Upper lobe of left lung (tissue), 4 donors: ENCODE measurements around the gene STAP2.

ENCODE experiments used
- CTCF ChIP-seq, 6 experiments: fragments of 450-650 bp in 4 of 6; fragments of 200-600 bp in 2 of 6; sonication (generic) in 2 of 6; IDR thresholded peaks; one replicate each; pipeline ENCODE4 v1.5.1; 2016 to 2019; ENCODE audit warnings: antibody characterized with exemption in 6 of 6
- EP300 ChIP-seq, 4 donors: sonication (generic); formaldehyde crosslinking; IDR thresholded peaks; one replicate each; pipeline ENCODE4 v1.5.1; 2017; ENCODE audit warnings: antibody characterized with exemption in 4 of 4, control low read depth in 2 of 4

GRCh38 chr19:4367336-4367723 lies 28.7 kb upstream of the STAP2 start:
- TF ChIP-seq CTCF (IDR thresholded peaks at IDR 0.05) (no peak), EP300 (IDR thresholded peaks at IDR 0.05) (no peak)
